Panc1 (cell line): ENCODE results near the gene BYSL.

Source experiments
- CTCF ChIP-seq: fragments of 450-650 bp; IDR thresholded peaks from 2 replicates; pipeline ENCODE4 v1.5.1; 2017; ENCODE audit warnings: mild to moderate bottlenecking
- POLR2AphosphoS5 ChIP-seq: IDR thresholded peaks from 2 replicates; pipeline ENCODE4 v1.6.1; 2012; ENCODE audit warnings: mild to moderate bottlenecking, low read depth, low read length, moderate library complexity
- REST ChIP-seq, 2 experiments: IDR thresholded peaks; 2 replicates each; pipeline ENCODE4 v1.6.1; 2011 to 2012; ENCODE audit warnings: low read depth in 2 of 2, control low read depth in 1 of 2, low read length in 1 of 2, mild to moderate bottlenecking in 1 of 2, moderate library complexity in 1 of 2; ENCODE audit not compliant: insufficient read depth in 1 of 2
- TCF7L2 ChIP-seq: IDR thresholded peaks from 2 replicates; pipeline ENCODE4 v1.6.1; 2011; ENCODE audit warnings: mild to moderate bottlenecking, low read depth, low read length, inconsistent platforms

- TF ChIP-seq CTCF (no peak), POLR2AphosphoS5 (no peak), REST (IDR thresholded peaks at IDR 0.05; ENCODE audit: insufficient read depth in 1 of 2, low read depth in 2 of 2, low read length in 1 of 2) (no peak), TCF7L2 (no peak)
Measured at GRCh38 chr6:41954668-41955067, 33.4 kb downstream of the BYSL start.
